Activated T-cell treated with anti-CD3 and anti-CD28 coated beads for 48 hours (primary cell): ENCODE data around the gene CERS2.

Source experiments
- DNase-seq: peaks from one replicate; pipeline ENCODE4 v3.0.0-alpha.2; 2020; ENCODE audit warnings: low read depth

Gene CERS2

DNA sequence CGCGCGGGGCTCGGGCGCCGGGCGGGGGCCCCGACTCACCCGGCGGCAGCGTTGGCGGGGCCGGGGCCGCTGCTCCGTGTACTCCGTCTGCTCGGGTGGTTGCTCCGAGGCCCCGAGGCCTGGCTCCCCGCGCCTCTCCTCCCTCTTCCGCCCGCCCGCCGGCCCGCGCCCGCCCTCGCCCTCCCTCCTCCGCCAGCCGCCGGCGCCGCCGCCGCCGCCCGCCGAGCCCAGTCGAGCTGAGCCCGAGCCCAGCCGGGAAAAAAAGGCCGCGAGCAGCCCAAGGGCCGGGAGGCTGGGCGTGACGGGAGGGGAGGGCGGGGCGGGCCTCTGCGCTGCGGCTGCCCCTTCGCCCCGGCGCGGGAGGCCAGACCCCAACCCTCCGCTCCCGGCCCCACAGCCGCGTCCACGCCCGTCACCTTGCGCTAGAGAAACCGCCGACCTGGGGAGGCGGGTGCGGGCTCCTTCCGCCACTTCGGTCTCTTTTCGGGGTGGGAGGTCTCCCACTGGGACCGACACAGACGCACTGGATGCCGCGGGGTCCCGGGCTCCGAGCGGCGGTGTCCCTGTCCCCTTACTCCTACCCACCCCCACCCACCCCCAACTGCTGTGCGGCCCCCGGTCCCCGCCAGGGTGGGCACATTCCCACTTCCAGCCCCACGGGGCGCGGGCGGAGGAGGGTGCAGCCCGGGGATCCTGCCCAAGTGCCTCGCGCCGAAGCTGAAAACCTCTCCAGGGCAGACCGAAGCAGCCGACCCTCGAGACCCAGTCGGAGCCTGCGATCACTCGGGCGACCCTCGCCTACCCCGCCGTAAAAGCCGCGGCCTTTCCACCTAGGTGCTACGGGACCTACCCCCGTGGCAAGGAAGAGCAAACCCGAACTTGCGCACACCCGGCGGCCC lies at the start of gene CERS2:
CERS2 (minus strand) TSS at position 256 of the 899 bp plus-strand sequence. CDS start 5,745 bp downstream, outside the sequence.
- peak; percentile 69 for DNase-seq

GRCh38 chr1:151013518-151013917 lies 38.9 kb upstream of the CERS2 start:
- DNase-seq: no peak

DNA sequence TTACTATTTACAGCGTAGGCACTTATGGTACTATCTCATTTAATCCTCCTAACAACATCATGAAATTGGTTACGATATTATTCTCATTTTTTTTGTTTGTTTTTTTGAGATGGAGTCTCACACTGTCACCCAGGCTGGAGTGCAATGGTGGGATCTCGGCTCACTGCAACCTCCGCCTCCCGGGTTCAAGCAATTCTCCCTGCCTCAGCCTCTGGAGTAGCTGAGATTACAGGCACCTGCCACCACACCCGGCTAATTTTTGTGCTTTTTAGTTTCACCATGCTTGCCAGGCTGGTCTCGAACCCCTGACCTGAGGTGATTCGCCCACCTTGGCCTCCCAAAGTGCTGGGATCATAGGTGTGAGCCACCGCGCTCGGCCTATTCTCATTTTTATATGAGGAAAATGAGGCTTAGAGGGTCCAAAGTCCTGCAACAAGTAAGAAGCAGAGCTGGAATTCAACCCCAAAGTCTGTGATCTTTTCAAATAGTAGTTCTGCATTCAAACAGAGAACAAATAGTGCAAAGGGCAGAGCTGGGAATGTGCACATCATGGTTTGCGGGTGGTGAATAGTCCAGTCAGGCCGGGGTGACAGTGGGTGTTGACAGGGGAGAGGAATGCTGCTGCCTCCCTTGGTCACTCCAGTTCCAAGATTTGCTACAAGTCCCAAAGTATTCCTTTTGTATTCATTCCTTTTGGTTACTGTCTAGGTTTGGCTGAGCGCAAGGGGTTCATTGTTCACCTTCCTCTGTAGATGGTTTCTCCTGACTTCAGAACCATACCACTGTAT lies 38.2 kb upstream of the CERS2 start:
- no peak for DNase-seq

DNA sequence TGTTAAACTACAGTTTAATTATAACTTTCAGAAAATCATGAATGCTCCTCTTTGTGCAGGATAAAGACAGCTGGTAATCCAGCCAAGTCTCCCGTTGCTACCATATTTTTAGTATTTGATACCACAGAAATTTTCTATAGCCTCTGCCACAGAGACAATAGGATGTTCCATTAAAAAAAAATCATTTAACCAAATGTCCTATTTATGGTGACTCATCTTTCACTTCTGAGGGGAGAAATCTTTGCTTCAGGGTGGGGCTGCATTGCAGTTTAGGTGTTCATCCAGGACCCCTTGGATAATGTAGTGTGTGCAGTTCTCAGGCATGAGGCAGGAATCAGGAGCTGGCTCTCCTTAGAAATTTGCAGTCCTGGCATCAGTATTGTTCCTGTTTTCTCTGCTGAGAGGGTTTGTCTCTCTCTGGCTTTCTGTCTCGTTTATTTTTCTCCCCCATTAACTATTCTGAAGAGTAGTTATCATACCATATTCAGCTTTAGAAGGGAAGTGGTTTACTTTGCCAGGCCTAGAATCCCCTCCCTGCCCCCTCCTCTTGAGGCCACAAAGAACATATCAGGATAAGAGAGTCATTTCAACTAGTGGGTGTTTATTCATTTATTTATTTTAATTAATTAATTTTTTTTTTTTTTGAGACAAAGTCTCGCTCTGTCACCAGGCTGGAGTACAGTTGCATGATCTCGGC lies 36.7 kb upstream of the CERS2 start:
- DNase-seq: no peak

DNA sequence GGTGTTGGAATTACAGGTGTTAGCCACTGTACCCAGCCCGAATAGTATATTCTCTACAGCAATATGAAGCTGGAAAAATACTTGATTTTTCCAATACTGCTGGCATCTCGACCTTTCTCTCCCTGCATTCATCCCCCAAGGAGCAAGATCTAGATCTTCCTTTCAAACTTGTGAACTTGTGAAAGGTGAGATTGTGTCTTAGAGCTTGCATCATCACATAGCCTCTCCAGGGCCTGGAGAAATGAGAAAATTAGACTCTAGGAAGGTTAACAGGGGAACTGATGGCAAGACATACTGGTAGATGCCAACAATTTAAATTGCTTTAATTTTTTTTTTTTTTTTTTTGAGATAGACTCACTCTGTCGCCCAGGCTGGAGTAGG lies 35.7 kb upstream of the CERS2 start:
- DNase-seq: no peak

DNA sequence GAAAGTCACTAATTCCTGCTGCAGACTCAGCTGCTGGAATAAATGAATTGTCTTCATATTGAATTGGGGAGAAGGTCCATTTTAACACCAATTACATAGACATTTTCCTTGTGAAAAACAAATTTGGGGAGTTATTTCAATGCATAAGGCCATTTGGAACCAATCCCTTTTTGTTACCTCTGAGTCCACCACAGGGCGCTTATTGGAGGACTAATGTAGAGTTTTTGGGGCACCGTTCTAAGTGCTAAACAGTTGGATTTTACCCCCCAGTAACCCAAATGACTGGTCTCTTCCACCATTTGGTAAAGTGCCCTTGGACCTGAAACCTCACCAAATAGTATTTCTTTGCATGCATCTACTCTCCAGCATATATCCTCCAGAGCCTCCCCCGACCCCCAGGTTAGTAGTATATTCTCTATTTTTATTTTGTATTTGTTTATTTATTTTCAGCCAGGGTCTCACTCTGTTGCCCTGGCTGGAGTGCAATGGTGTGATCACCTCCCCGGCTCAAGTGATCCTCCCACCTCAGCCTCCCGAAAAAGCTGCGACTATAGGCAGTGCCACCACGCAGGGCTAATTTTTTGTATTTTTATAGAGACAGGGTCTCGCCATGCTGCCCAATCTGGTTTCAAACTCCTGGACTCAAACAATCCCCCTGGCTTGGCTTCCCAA lies 35.2 kb upstream of the CERS2 start:
- no peak for DNase-seq

DNA sequence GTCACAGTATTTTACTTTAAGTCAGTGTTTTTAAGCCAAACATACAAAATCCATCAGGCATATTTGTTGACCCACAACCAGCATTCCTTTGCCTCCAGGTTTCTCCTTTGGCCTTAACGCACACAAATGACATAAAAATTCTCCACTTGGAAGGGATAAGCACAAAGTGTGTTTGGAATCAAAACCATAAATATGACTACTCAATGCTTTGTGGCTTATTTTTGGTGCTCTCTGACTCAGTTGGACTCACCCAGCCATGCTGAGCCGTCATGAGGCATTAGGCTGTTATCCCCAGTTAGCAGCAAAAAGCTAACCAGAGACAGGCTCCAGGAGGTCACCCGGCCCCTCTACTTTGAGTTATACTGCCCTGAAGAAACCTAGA lies 34.6 kb upstream of the CERS2 start:
- no peak for DNase-seq

DNA sequence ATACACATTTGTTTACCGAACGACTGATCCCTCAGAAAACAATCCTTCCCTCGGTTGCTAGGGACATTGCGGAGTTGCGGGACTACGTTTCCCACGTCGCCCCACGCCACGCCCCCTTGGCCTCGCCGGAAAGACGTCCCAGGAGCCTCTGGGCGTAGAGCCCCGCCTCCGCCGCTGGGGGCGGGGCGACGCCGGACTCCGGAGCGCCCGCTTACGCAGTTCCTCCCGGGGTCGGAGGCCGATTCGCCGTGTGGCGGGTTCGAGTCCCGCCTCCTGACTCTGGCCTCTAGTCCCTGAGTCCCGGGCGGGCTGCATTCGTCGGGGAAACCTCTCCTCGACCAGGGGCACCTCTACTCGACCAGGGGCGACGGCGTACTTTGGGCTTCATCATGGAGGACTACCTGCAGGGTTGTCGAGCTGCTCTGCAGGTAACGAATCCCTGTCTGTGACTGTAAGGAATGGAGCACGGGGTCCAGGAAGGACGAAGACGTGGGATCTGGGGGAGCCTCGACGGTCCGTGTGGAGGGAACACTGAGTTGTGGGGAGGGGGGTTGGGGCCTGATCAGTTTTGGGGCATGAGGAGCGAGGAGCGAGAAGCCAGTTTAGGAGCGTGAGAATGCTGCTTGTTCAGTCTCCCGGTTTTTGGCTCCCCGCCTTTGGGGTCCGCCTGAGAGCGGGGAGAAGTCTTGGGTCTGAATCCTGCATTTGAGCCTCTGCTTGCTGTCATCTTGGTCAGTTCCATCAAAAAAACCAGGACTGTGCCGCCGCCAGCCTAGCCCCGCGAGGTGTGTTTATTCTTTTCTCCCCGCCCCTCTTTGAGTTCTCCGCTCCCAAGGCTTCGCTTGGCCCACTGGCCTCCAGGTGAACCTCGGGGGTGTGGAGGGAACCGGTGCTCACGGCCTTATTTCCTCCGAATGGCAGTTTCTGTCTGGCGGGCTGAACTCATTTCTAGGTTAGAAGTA lies 33.9 kb upstream of the CERS2 start, which contains the start of gene PRUNE1:
PRUNE1 (plus strand) TSS at position 206 of the 962 bp plus-strand sequence; CDS start at position 390, 184 bp downstream.
- DNase-seq: peak; percentile 98

- DNase-seq: no peak
Observed at GRCh38 chr1:151007853-151008243, 33.2 kb upstream of the CERS2 start.

DNA sequence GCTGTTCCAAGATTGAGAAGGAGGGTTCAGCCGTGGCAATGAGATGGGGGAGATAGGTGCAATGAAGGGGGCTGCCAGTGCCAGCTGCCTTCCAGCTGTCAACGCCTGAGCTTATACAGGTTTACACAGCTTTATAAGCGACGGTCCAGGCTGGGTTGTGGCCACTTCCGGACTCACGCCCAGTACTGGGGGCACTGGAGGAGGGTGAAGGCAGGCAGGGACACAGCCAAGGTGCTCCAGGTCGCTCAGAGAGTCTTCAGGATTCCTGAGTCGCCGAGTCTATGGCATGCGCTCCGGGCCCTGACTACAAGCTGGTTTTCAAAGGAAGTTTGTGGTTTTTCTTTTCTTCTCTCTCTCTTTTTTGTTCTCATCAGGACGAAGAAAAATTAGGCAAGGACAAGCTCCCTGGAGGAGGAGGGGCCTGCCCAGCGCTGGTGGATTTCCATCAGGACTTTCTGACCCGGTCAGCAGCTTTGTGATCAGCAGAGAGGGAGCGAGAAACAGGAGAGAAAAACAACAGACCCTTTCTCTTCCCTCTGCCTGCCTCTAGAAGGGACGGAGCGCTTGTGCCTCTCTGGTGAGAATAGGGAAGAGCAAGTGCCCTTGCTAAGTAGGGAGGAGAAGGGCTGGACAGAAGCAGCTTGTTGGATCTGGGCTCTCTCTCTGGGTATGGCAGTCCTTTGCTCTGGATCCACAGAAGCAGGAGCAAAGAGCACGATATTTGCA lies 31.9 kb upstream of the CERS2 start, which contains the start of gene MINDY1:
MINDY1 (minus strand) TSS at position 576 of the 726 bp plus-strand sequence. CDS start 4,285 bp downstream, outside the sequence.
- peak; percentile 27 for DNase-seq

DNA sequence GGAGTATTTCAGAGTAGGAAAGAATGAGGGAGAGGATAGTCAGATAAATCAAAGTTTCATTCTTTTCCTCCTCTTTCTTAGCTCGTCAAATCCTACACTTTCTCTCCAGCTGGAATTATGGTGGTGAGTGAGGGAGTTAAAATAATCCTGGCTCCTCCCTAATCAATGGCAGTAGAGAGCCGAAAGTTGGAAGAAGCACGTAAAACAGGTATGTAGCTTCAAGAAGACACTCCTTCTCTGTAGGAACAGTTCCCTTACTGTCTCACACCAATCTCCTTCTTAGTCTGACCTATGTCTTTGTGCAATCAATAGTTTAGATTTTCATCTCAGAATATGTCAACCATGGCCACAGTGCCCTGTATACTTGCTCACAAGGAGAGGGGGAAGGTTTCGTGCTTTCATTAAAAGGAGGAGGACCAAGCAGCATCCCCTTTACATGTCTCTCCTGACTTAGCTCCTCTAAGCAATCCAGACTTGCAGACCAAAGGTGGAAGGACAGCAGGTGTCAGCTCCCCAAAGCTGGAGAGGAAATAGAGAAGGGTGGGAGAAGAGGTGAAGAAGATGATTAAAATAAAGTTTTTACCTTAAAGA lies 31.2 kb upstream of the CERS2 start:
- no peak for DNase-seq

- no peak for DNase-seq
Observed at GRCh38 chr1:151003180-151003579, 28.5 kb upstream of the CERS2 start.

GRCh38 chr1:151002611-151003010 lies 28.0 kb upstream of the CERS2 start:
- no peak for DNase-seq

DNA sequence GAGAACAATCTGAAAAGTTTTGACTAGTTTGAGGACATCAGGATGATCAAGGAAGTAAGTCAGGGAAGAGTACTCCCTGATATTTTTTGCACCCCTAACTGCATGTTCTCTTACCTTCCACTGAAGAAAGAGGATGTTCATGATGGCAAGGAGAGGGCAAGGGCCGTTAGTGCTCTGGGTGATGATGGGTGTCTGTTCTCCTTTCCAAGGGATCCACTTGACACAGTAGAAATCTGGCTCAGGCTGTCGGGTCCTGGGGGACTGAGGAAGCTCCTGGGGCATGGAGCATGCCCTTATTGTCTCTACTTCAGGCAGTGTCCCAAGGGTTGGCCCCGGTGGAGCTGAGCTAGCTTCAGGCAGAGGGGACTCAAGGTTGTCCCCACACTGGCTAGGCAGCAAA lies 27.4 kb upstream of the CERS2 start:
- DNase-seq: no peak

GRCh38 chr1:151001602-151002001 lies 27.0 kb upstream of the CERS2 start:
- DNase-seq: no peak

GRCh38 chr1:151000408-151000807 lies 25.8 kb upstream of the CERS2 start:
- no peak for DNase-seq

- DNase-seq: no peak
Observed at GRCh38 chr1:150999926-151000325, 25.3 kb upstream of the CERS2 start.

- peak; percentile 30 for DNase-seq
Observed at GRCh38 chr1:150999051-150999674, 24.5 kb upstream of the CERS2 start.

GRCh38 chr1:150997949-150998348 lies 23.3 kb upstream of the CERS2 start:
- no peak for DNase-seq
